ENCODE measurements around the gene EMP3. TPM values are rescaled to one million over a fixed set of nuclear protein-coding genes. Genes with fewer than 3 reads are reported as not detected.

Gene EMP3
- total and polyA plus RNA-seq, 2 of the 13 experiments (the other 11 are each of a cell fraction or from before 2014, with no cell fraction given): 2.2 to 7.8 TPM

GRCh38 chr19:48319647-48320541 is 5.5 kb upstream of the EMP3 start (continued):
- no peak for TF ChIP-seq KDM5A (IDR thresholded peaks at IDR 0.05; ENCODE audit: borderline replicate concordance, low read length)
- no peak for TF ChIP-seq ZNF672 (CRISPR knock-in tag; IDR thresholded peaks at IDR 0.05)
- 0 out of 2 replicates have a peak, but pooled peaks have one; percentile 24 for TF ChIP-seq PRDM10 (CRISPR knock-in tag; IDR thresholded peaks at IDR 0.05; ENCODE audit: low read depth)
- no peak for TF ChIP-seq THRA (CRISPR knock-in tag; IDR thresholded peaks at IDR 0.05; ENCODE audit: borderline replicate concordance)
- no peak for TF ChIP-seq KMT2B (CRISPR knock-in tag; IDR thresholded peaks at IDR 0.05)
- peak; percentile 83 for TF ChIP-seq XRCC5 (optimal IDR thresholded peaks at IDR 0.05; ENCODE audit: low read length)
- no peak for TF ChIP-seq ZBTB3 (CRISPR knock-in tag; IDR thresholded peaks at IDR 0.05; ENCODE audit: borderline replicate concordance, low read depth)
- peak; percentile 26; the same call in 1 of the 2 replicates for TF ChIP-seq ZNF768 (CRISPR knock-in tag; IDR thresholded peaks at IDR 0.05)
- no peak for TF ChIP-seq ZNF704 (CRISPR knock-in tag; IDR thresholded peaks at IDR 0.05; ENCODE audit: borderline replicate concordance)
- TF ChIP-seq ZBTB8A (CRISPR knock-in tag; IDR thresholded peaks at IDR 0.05; ENCODE audit: borderline replicate concordance, low read depth): no peak
- no peak for TF ChIP-seq SMAD3 (CRISPR knock-in tag; IDR thresholded peaks at IDR 0.05)
- no peak for TF ChIP-seq ZNF670 (CRISPR knock-in tag; IDR thresholded peaks at IDR 0.05; ENCODE audit: borderline replicate concordance)
- TF ChIP-seq SOX5 (CRISPR knock-in tag; IDR thresholded peaks at IDR 0.05; ENCODE audit: borderline replicate concordance): 0 out of 2 replicates have a peak, but pooled peaks have one; percentile 15
- no peak for TF ChIP-seq ZNF629 (CRISPR knock-in tag; conservative IDR thresholded peaks at IDR 0.05)
- TF ChIP-seq ZNF557 (CRISPR knock-in tag; IDR thresholded peaks at IDR 0.05): no peak
- TF ChIP-seq RBM39 (IDR thresholded peaks at IDR 0.05; ENCODE audit: low read depth, low read length, poor library complexity, severe bottlenecking): no peak
- TF ChIP-seq HMG20B (CRISPR knock-in tag; conservative IDR thresholded peaks at IDR 0.05): no peak
- no peak for TF ChIP-seq ZNF512 (CRISPR knock-in tag; IDR thresholded peaks at IDR 0.05)
- no peak for TF ChIP-seq HBP1 (CRISPR knock-in tag; IDR thresholded peaks at IDR 0.05; ENCODE audit: low read depth)
